ENCODE data around the gene WDR44.

GRCh38 chrX:118315529-118315928, 30.4 kb upstream of the WDR44 start:
- TF ChIP-seq CTCF (IDR thresholded peaks at IDR 0.05) (no peak), POLR2A (IDR thresholded peaks at IDR 0.05) (no peak), POLR2AphosphoS5 (IDR thresholded peaks at IDR 0.05) (no peak), EP300 (IDR thresholded peaks at IDR 0.05; ENCODE audit: low read depth) (no peak)

Data from transverse colon (tissue), 4 donors.